Lower lobe of right lung (tissue), 2 donors: Measurements from ENCODE around the gene LGALS7. TPM values are rescaled to one million over a fixed set of nuclear protein-coding genes. Genes with fewer than 3 reads are reported as not detected.
A peak's percentile ranks its signal among the peaks of the same experiment; 100 is the strongest.
"Not testable (repeated sequence)": the region's sequence is repeated elsewhere in the genome, so short reads cannot be mapped to it uniquely, and the experiment has no call there.

Experiments used
- ATAC-seq, 2 donors: fragments of 200-7000 bp; cut with Tn5 transposase; one replicate each; pipeline ENCODE4 v1.9.1; 2020 to 2022; ENCODE audit warnings: mild to moderate bottlenecking in 2 of 2, moderate library complexity in 2 of 2
- DNase-seq: peaks from one replicate; pipeline ENCODE4 v3.0.0-alpha.2; 2020
- H3K27ac ChIP-seq: fragments of 200-600 bp; one replicate; pipeline ENCODE4 v1.8.0; 2022
- H3K27me3 ChIP-seq: fragments of 200-600 bp; one replicate; pipeline ENCODE4 v1.8.0; 2022; ENCODE audit warnings: low read depth
- H3K36me3 ChIP-seq: fragments of 200-600 bp; one replicate; pipeline ENCODE4 v1.8.0; 2022; ENCODE audit warnings: mild to moderate bottlenecking
- H3K4me1 ChIP-seq: fragments of 200-600 bp; one replicate; pipeline ENCODE4 v1.8.0; 2022
- H3K4me3 ChIP-seq: fragments of 200-600 bp; one replicate; pipeline ENCODE4 v1.8.0; 2022; ENCODE audit warnings: mild to moderate bottlenecking
- H3K9me3 ChIP-seq: fragments of 200-600 bp; one replicate; pipeline ENCODE4 v1.8.0; 2022
- intact Hi-C: fragments of 100-400 bp; cut with DNase I; formaldehyde crosslinking; loops from one replicate; pipeline ENCODE4 v1.11.0; 2022
- total RNA-seq: library from RNA; stranded (reverse); fragmentation: NEBNext Ultra II Directional; extraction: Animal tissue kit (Norgen Biotek cat#: 25700); gene quantifications from one replicate; pipeline ENCODE4 v1.2.1, GENCODE V29; 2021
- TF ChIP-seq, protein P1 (sequence below): fragments of 200-600 bp; IDR thresholded peaks from one replicate; pipeline ENCODE4 v1.8.0; 2022; ENCODE audit warnings: antibody characterized with exemption, mild to moderate bottlenecking
- donor health status: DM: no; HTN: yes; CAD: no; lungs with severe emphysema.

LGALS7 gene
- total RNA-seq, 1 donor from 2014 or later: not detected

- Histone ChIP-seq H3K4me3 (no peak overlapping the region), H3K9me3 (no peaks in the 10 kb centered on the region), H3K27ac (no peak overlapping the region), H3K4me1 (no peaks in the 10 kb centered on the region), H3K27me3 (no peaks in the 10 kb centered on the region), H3K36me3 (peaks cover 52% of the 10 kb centered on the region)
- intact Hi-C loops: no loop called here
- no peak for ATAC-seq
- TF ChIP-seq, protein P1, sequence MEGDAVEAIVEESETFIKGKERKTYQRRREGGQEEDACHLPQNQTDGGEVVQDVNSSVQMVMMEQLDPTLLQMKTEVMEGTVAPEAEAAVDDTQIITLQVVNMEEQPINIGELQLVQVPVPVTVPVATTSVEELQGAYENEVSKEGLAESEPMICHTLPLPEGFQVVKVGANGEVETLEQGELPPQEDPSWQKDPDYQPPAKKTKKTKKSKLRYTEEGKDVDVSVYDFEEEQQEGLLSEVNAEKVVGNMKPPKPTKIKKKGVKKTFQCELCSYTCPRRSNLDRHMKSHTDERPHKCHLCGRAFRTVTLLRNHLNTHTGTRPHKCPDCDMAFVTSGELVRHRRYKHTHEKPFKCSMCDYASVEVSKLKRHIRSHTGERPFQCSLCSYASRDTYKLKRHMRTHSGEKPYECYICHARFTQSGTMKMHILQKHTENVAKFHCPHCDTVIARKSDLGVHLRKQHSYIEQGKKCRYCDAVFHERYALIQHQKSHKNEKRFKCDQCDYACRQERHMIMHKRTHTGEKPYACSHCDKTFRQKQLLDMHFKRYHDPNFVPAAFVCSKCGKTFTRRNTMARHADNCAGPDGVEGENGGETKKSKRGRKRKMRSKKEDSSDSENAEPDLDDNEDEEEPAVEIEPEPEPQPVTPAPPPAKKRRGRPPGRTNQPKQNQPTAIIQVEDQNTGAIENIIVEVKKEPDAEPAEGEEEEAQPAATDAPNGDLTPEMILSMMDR: no peak
- DNase-seq: no peak
Measured at GRCh38 chr19:38815059-38816001, 42.0 kb upstream of the LGALS7 start.

DNA sequence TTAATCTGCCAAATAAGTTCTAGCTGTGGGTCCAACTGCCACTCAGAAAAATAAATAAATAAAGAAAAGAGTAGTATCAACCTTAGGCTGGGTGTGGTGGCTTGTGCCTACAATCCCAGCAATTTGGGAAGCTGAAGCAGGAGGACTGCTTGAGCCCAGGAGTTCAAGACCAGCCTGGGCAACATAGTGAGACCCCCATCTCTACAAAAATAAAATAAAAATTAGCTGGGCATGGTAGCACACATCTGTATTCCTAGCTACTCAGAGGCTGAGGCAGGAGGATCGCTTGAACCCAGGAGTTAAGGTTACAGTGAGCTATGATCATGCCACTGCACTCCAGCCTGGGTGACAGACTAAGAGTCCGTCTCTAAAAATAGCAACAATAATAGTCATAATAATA lies 40.6 kb upstream of the LGALS7 start:
- H3K27ac ChIP-seq, DNase-seq, H3K9me3 ChIP-seq, H3K27me3 ChIP-seq, H3K4me3 ChIP-seq, ATAC-seq, H3K4me1 ChIP-seq, intact Hi-C loops: not testable (repeated sequence)
- H3K36me3 ChIP-seq: peaks cover 42% of the 10 kb centered on the region

DNA sequence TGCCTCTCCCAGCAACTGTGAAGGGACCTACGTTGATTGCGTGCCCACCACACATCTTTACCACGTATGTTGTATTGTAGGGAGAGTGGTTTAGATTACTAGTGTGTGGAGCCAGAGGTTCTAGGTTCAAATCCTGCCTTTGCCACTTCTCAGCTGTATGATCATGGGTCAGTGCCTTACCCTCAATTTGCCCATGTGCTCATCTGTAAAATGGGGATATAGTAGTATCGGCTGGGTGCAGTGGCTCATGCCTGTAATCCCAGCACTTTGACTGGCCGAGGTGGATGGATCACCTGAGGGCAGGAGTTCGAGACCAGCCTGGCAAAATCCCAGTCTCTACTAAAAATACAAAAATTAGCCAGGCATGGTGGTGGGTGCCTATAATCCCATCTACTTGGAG lies 40.0 kb upstream of the LGALS7 start:
- Histone ChIP-seq H3K4me1 (peaks cover 5% of the 10 kb centered on the region), H3K27me3 (no peaks in the 10 kb centered on the region), H3K36me3 (peaks cover 38% of the 10 kb centered on the region), H3K4me3 (no peak overlapping the region), H3K9me3 (no peaks in the 10 kb centered on the region), H3K27ac (no peak overlapping the region)
- peak; percentile 3 for DNase-seq
- intact Hi-C loops: no loop called here
- ATAC-seq: no peak
- TF ChIP-seq, protein P1: no peak

GRCh38 chr19:38812841-38813320 lies 39.6 kb upstream of the LGALS7 start, which contains the start of gene LGALS4:
Gene LGALS4 (minus strand): TSS chr19:38812945. CDS start chr19:38812886, 59 bp downstream.
- peaks cover 8% of the 10 kb centered on the region for H3K4me1 ChIP-seq
- DNase-seq: peak; percentile 52
- peaks cover 34% of the 10 kb centered on the region for H3K36me3 ChIP-seq
- intact Hi-C loops: no loop called here
- no peak within 1 kb of the TSS for H3K27ac ChIP-seq
- H3K27me3 ChIP-seq: no peaks in the 10 kb centered on the region
- ATAC-seq: peak; percentile 49 to 53
- H3K4me3 ChIP-seq: no peak within 1 kb of the TSS
- no peaks in the 10 kb centered on the region for H3K9me3 ChIP-seq
- TF ChIP-seq, protein P1: no peak

DNA sequence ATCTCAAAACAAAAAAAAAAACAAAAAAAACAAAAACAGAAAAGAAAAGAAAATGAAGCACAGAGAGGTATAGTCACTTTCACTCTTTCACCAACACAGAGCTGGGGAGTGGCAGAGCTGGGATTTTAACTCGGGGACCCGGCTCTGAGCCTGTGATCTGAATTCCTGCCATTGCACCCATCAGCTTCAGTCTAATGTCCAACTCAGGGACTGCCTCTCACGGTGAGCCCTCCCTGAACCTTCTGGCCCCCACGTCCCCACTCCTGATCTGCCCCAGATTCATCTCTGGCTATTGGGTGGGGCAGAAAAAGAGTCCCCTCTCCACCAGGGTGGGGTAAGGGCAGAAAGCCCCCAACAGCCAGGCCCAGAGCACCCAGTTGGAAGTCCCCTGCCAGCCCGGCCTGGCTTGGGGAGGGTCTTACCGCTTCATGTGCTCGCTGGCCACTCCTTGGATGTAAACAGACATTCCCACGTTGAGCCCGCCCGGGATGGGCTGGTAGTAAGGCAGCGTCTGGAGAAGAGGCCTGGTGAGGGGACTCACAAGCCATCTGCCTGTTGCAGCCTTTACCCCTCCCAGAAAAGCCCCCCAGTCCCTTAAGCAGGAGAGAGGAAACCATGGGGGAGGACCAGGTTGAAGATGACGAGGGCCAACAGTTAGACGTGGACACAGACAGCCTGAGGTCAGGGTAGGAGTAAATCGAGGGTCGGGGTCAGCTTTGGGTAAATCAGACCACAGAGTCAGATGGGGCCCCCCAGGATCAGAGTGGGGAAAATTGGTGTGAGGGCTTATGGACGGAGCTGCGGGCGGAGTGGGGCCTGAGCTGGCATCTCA lies 38.9 kb upstream of the LGALS7 start:
- intact Hi-C loops: no loop called here
- peaks cover 8% of the 10 kb centered on the region for H3K4me1 ChIP-seq

More for the DNA sequence above, 38.9 kb upstream of the LGALS7 start:
- TF ChIP-seq, protein P1: no peak
- H3K27me3 ChIP-seq: no peaks in the 10 kb centered on the region
- no peak overlapping the region for H3K27ac ChIP-seq
- peaks cover 27% of the 10 kb centered on the region for H3K36me3 ChIP-seq
- ATAC-seq (no peak), DNase-seq (peak; percentile 17)
- H3K4me3 ChIP-seq: no peak overlapping the region
- no peaks in the 10 kb centered on the region for H3K9me3 ChIP-seq
